ENCODE results near the gene CD19.
"Not testable (repeated sequence)": the region's sequence is repeated elsewhere in the genome, so short reads cannot be mapped to it uniquely, and the experiment has no call there.

The CD19 gene

DNA sequence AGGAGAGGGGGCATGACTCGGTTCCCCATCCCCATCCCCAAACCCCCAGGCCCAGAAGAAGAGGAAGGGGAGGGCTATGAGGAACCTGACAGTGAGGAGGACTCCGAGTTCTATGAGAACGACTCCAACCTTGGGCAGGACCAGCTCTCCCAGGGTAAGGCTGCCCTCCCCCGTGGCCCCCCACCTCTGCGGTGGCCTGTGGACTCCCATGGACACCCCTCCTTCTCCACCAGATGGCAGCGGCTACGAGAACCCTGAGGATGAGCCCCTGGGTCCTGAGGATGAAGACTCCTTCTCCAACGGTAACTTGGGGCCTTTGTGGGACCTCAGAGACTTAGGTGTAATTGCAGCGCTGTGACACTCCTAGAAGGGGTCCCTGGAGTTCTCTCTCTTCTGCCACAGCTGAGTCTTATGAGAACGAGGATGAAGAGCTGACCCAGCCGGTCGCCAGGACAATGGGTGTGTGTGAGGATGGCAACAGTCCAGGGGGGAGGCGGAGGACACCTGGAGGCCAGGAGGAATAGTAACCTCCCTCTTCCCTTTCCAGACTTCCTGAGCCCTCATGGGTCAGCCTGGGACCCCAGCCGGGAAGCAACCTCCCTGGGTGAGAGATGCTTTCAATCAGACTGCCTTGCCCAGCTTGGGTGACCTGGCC, 5.6 kb downstream of the CD19 start:
- no peak for DNase-seq (ENCODE audit: low spot score)
- TF ChIP-seq, protein P1, sequence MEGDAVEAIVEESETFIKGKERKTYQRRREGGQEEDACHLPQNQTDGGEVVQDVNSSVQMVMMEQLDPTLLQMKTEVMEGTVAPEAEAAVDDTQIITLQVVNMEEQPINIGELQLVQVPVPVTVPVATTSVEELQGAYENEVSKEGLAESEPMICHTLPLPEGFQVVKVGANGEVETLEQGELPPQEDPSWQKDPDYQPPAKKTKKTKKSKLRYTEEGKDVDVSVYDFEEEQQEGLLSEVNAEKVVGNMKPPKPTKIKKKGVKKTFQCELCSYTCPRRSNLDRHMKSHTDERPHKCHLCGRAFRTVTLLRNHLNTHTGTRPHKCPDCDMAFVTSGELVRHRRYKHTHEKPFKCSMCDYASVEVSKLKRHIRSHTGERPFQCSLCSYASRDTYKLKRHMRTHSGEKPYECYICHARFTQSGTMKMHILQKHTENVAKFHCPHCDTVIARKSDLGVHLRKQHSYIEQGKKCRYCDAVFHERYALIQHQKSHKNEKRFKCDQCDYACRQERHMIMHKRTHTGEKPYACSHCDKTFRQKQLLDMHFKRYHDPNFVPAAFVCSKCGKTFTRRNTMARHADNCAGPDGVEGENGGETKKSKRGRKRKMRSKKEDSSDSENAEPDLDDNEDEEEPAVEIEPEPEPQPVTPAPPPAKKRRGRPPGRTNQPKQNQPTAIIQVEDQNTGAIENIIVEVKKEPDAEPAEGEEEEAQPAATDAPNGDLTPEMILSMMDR (IDR thresholded peaks at IDR 0.05; ENCODE audit: extremely low read depth, missing control alignments): no peak

- TF ChIP-seq, protein P1 (IDR thresholded peaks at IDR 0.05; ENCODE audit: extremely low read depth, missing control alignments): no peak
- DNase-seq (ENCODE audit: low spot score): no peak
Measured at GRCh38 chr16:28938721-28939120, 7.0 kb downstream of the CD19 start.

DNA sequence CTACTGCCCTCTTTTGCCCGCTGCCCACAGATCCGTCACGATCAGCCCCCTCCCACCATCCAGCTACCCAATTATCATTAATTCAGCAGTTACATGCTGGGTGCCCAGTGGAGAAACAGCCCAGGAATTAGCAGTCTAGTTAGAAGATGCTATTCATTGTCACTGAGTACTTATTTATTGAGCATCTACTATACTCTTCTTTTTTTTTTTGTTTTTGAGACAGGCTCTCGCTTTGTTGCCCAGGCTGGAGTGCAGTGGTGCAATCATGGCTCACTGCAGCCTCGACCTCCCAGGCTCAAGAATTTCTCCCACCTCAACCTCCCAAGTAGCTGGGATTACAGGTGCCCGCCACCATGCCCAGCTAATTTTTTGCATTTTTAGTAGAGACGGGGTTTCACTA, 8.1 kb downstream of the CD19 start:
- not testable (repeated sequence) for DNase-seq (ENCODE audit: low spot score)

GRCh38 chr16:28943281-28943680, 11.5 kb downstream of the CD19 start:
- DNase-seq (ENCODE audit: low spot score): no peak
- TF ChIP-seq, protein P1 (IDR thresholded peaks at IDR 0.05; ENCODE audit: extremely low read depth, missing control alignments): no peak

DNA sequence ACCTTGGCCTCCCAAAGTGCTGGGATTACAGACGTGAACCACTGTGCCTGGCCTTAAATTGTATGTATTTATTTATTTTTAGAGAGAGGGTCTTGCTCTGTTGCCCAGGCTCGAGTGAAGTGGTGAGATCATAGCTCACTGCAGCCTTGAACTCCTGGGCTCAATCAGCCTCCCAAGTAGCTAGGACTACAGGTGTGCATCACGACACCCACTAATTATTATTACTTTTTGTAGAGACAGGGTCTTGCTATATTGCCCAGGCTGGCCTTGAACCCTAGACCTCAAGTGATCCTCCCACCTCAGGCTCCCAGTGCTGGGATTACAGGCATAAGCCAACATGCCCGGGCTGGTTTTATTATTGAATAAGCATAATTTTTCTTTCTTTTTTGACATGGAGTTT, 14.9 kb downstream of the CD19 start:
- TF ChIP-seq, protein P1 (IDR thresholded peaks at IDR 0.05; ENCODE audit: extremely low read depth, missing control alignments): no peak
- no peak for DNase-seq (ENCODE audit: low spot score)

DNA sequence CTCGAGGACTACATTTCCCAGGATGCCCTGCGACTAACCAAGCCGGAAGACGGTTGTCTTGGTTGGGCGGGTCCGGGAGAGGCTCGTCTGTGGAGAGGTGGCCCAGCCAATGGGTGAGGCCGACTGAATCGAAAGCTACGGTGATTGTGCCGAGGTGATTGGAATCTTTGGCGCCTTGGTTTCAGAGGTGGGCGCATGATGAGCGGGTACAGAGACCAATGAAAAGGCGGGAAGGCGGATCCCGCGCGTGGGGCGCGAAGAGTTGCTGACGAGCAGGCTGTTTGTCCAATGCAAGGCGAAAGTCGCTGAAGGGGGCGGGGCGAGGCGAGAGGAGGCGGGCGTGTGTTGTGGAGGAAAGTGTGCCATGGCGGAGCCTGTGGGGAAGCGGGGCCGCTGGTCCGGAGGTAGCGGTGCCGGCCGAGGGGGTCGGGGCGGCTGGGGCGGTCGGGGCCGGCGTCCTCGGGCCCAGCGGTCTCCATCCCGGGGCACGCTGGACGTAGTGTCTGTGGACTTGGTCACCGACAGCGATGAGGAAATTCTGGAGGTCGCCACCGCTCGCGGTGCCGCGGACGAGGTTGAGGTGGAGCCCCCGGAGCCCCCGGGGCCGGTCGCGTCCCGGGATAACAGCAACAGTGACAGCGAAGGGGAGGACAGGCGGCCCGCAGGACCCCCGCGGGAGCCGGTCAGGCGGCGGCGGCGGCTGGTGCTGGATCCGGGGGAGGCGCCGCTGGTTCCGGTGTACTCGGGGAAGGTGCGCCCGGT, 19.1 kb downstream of the CD19 start, which contains the start of gene NFATC2IP:
Gene NFATC2IP, plus strand, starts transcription at position 290 of the 762 bp plus-strand sequence. Its CDS starts 75 bp downstream, at position 365.
- TF ChIP-seq, protein P1 (IDR thresholded peaks at IDR 0.05; ENCODE audit: extremely low read depth, missing control alignments): no peak
- peak; percentile 99 for DNase-seq (ENCODE audit: low spot score)

DNA sequence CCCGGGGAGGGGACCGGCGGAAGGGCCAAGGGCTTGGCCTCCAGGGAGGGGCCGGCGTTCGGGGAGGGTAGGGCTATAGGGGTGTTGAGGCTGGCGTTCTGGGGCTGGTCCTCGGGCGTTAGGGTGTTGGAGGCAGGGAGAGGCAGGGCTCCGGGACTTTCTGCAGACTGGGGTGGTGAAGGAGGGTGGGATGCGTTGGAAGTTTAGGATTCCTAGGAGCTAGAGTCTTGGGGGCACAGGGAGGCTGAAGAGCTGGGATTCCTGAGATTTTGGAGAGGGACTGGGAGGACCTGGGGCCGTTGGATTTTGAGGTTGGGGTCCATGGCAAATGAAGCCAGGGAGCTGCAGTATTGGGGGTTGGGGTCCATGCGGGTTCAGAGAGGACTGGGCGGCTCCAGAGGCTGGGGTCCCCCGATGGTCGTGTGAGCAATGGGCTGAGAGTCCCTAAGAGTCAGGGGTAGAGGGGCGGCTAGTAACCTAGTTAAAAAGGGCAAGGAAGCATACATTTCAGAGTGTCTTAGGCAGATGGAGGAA, 19.7 kb downstream of the CD19 start:
- no peak for DNase-seq (ENCODE audit: low spot score)
- TF ChIP-seq, protein P1 (IDR thresholded peaks at IDR 0.05; ENCODE audit: extremely low read depth, missing control alignments): no peak

Data from GM20000 (cell line).